UCSD-AML1 (cell line): Measurements from ENCODE around the gene INPP5K.

Experiments
- DNase-seq: peaks from one replicate; lab custom pipeline; 2025; ENCODE audit not compliant: unreplicated experiment; lab: John Stamatoyannopoulos, UW

The INPP5K gene

GRCh38 chr17:1486802-1487695 lies 29.4 kb downstream of the INPP5K start:
- DNase-seq = no peak

- peak; percentile 52 for DNase-seq
Measured at GRCh38 chr17:1485423-1486376, 30.7 kb downstream of the INPP5K start.

- DNase-seq = peak; percentile 45
Measured at GRCh38 chr17:1484676-1485422, 31.6 kb downstream of the INPP5K start.

GRCh38 chr17:1484060-1484535 lies 32.3 kb downstream of the INPP5K start:
- DNase-seq = no peak

DNA sequence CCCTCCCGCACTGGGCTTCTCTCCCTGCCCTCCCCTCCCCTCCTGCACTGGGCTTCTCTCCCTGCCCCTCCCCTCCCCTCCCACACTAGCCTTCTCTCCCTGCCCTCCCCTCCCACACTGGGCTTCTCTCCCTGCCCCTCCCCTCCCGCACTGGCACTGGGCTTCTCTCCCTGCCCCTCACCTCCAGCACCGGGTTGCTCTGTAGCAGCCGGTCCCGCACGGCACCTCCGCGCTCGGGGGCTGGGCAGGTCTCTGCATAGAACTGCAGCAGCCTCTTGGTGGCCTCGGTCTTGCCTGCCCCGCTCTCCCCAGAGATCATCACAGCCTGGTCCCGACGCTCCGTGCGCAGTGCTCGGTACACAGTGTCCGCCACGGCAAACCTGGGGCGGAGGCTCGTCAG lies 33.7 kb downstream of the INPP5K start:
- DNase-seq = no peak

GRCh38 chr17:1481736-1482135 lies 34.7 kb downstream of the INPP5K start:
- no peak for DNase-seq

DNA sequence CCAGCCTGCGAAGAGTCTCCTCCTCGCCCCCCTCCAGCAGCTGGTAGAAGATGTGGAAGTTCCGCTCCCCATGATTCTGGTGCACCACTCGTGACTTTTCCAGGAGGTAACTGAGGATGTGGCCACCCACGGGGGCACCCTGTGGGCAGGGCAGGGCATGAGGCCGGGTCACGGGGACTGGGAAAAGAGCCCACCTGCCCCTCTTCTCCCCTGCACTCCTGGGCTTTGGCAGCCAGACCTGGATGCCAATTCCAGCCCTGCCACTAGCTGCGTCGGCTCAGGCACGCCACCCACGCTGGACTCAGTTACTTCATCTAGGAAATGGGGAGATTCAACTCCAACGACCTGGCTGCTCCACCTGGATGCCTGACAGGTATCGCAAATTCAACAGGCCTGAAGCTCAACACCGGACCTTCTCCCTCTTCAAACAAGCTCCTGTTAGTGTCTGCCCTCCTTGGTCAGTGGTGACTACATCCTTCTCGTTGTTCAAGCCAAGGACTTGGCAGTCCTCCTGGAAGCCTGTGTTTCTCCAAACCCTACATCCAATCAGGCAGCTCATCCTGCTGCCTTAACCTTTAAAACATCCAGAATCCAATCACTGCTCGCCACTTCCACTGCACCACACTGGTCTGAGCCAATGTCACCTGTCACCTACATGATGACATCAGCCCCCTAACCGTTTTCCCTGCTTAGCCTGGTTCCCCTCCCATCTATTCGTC lies 35.5 kb downstream of the INPP5K start:
- no peak for DNase-seq

DNA sequence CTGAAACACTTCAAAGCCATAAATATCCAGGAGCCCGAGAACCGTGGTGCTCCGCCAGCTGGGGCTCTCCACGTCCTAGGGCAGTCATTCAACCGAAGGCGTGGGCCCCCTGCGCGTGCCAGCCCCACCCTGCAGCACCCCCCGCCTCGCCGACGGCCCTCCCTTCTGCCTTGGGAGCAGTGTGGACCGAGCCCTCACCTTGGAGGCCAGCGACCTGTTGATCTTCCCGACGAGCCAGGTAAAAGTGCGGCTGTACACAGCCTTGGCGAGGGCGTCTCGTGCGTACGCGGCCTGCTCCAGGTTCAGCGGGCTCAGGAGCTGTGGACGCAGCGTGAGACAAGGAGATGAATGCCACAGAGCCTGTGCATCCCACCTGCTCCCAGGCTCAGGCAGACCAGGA lies 38.0 kb downstream of the INPP5K start:
- no peak for DNase-seq

- no peak for DNase-seq
Measured at GRCh38 chr17:1475321-1475854, 41.0 kb downstream of the INPP5K start.

DNA sequence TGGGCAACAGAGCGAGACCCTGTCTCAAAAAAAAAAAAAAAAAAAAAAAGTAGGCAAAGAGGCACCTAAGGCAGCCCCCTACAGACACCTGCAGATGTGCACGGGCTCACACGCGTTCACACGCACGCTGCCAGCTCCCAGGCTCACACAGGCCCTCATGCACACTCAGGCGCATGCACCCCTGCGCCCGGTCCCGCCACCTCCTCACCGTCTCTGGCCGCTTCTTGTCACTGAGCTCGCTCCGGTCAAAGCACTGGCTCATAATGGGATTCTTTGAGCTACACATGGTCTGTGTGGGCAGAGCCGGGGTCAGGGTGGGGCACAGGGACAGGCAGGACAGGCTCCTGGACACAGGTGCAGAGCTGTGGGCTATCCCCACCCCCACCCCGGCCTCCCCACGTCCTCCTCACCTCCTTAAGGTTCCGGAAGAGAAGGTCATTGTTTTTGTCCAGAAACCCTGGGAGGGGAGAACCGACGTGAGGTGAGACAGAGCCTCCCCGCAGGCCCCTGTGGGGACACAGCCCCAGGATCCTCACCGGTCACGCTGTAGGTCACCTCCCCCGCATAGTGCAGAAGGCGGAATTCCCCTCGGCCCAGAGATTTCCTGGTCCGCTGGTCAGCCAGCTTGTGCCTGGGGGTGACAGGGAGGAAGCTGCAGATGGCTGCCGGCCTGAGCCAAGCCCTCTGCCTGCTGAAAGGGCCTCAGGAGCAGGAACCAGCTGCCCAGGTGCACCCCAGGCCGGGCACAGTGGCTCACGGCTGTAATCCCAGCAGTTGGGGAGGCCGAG lies 41.8 kb downstream of the INPP5K start:
- DNase-seq = no peak

DNA sequence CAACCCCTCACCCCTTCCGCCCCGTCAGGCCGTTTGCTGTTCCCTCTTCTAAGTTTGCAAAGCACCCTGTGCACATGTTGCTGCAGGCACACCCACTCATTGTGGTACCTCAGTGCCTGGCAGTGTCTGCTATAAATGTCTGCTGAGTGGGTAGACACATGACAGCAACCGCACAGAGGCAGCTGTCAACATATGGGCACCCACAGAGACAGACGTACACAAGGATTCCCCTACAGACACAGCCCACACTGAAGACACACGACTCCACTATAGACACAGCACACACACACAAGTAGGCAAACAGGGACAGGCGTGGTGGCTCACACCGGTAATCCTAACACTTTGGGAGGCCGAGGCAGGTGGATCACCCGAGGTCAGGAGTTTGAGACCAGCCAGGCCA lies 42.6 kb downstream of the INPP5K start:
- no peak for DNase-seq

DNA sequence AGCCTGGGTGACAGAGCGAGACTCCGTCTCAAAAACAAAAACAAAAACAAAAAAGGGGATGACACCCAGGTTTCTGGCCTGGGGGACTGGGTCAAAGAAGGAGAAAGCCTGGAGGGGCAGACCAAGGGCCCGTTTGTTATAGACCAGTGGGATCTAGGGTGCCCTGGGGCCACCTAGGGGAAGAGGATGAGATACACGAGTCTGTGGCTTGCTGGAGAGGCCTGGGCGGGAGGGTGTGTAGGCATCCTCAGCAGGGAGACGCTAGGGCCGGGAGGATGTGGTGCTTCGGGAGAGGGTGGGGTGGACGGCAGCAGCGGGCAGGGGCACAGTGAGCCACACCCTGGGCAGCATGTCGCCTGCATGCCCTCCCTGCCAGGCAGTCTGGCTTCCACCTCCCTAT lies 43.2 kb downstream of the INPP5K start:
- peak; percentile 34 for DNase-seq

- DNase-seq = no peak
Measured at GRCh38 chr17:1471911-1472821, 44.2 kb downstream of the INPP5K start.

DNA sequence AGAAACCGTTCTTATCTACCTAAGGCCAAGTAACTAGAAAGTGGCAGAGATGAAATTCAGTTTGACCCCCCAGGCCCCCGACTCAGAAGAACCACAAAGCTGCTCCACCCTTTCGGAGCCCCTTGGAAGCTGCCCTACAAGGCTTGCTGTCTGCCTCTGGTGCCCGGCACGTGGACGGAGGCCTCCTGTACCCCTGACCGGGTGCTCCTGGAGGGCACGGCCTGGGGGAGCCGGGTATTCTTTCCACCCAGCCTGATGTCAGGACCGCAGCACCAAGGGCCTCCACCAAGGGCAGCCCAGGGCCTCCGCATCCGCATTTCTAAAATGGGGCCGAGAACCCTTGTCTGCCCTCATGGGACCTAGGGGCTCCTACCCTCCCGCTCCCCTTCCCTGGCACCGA lies 44.9 kb downstream of the INPP5K start:
- DNase-seq = no peak

DNA sequence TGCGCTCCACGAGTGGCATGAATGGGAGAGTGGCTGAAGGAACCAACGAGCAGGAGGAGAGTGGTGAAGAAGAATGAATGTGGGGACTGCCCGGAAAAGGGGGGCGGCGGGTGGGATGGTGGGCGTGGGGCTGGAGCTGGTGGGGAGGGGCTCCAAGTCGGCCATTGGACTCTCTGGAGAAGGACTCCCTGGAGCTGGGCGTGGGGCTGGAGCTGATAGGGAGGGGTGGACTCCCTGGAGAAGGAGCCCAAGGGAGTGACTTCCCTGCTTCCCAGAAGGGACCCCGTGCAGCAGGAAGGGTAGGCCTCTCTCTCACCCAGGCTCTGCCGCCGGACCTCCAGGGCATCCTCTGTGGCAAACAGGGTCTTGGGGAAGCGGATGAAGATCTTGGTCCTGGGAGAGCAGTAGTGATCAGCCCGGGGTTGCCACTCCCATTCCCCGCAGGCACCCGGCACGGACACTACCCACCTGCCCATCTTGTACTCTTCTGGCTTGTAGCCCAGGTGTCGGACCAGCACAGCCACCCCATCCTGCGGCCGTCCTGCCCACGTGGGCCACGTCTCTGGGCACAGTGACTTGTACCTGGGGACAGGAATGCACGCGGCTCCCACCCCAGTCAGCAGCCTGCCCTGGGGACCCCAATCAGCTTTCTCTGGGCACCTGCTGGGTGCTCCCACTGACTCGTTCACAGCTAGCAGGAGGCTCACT lies 45.5 kb downstream of the INPP5K start:
- no peak for DNase-seq

DNA sequence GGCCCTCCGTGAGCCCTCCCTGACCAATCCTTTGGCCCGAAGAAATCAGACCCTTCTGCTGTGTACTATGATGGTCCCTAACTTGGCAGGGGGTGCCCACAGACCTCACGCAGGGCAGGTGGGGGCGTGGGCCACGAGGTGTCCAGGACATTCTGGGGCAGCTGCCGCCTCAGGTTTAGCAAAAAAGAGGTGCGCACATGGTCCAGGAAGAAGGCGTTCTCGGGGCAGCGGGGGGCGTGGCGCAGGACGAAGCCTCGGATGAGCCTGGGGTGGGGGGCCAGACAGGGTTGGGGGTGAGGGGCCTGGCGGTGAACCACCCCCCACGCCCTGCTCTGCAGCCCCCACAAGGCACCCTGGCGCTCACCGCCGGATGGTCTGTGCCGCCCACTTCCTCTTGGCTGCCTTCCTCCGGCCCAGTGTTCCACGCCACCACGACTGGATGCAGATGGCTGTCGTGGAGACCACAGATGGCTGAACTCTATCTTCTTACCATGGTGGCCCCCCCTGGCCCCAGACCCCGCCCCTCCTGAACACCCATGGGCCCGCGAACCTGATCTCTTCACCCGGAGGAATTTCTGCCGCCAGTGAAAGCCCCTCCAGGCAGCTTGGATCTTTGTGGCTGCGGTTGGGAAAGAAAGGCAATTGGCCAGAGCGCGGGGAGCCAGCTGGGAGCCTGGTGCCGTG lies 46.2 kb downstream of the INPP5K start:
- DNase-seq = no peak

GRCh38 chr17:1469231-1469852 lies 47.1 kb downstream of the INPP5K start:
- no peak for DNase-seq
